ENCODE data around the gene TRUB1.
"Not testable (repeated sequence)": the region's sequence is repeated elsewhere in the genome, so short reads cannot be mapped to it uniquely, and the experiment has no call there.

TRUB1 gene

GRCh38 chr10:114925587-114926586 is 12.1 kb upstream of the TRUB1 start:
- no peak for DNase-seq (ENCODE audit: low spot score)

- DNase-seq (ENCODE audit: low spot score), result no peak
Measured at GRCh38 chr10:114928818-114929217, 9.2 kb upstream of the TRUB1 start.

- no peak for DNase-seq (ENCODE audit: low spot score)
Measured at GRCh38 chr10:114930320-114930719, 7.7 kb upstream of the TRUB1 start.

- DNase-seq (ENCODE audit: low spot score), result no peak
Measured at GRCh38 chr10:114931072-114931679, 6.8 kb upstream of the TRUB1 start.

- DNase-seq (ENCODE audit: low spot score), result no peak
Measured at GRCh38 chr10:114932225-114932624, 5.8 kb upstream of the TRUB1 start.

- DNase-seq (ENCODE audit: low spot score), result no peak
Measured at GRCh38 chr10:114932945-114933344, 5.0 kb upstream of the TRUB1 start.

- DNase-seq (ENCODE audit: low spot score), result no peak
Measured at GRCh38 chr10:114933588-114933987, 4.4 kb upstream of the TRUB1 start.

- DNase-seq (ENCODE audit: low spot score), result not testable (repeated sequence)
Measured at GRCh38 chr10:114933995-114934394, 4.0 kb upstream of the TRUB1 start.

GRCh38 chr10:114938856-114939193 is 830 bp downstream of the TRUB1 start:
- DNase-seq (ENCODE audit: low spot score), result no peak

- no peak for DNase-seq (ENCODE audit: low spot score)
Measured at GRCh38 chr10:114940735-114941134, 2.7 kb downstream of the TRUB1 start.

- no peak for DNase-seq (ENCODE audit: low spot score)
Measured at GRCh38 chr10:114943000-114943399, 5.0 kb downstream of the TRUB1 start.

GRCh38 chr10:114953047-114953446 is 15.1 kb downstream of the TRUB1 start:
- DNase-seq (ENCODE audit: low spot score), result no peak

GRCh38 chr10:114955984-114956383 is 18.0 kb downstream of the TRUB1 start:
- DNase-seq (ENCODE audit: low spot score), result no peak

GRCh38 chr10:114956466-114956865 is 18.5 kb downstream of the TRUB1 start:
- no peak for DNase-seq (ENCODE audit: low spot score)

- no peak for DNase-seq (ENCODE audit: low spot score)
Measured at GRCh38 chr10:114957122-114957521, 19.1 kb downstream of the TRUB1 start.

GRCh38 chr10:114957673-114958072 is 19.7 kb downstream of the TRUB1 start:
- no peak for DNase-seq (ENCODE audit: low spot score)

- no peak for DNase-seq (ENCODE audit: low spot score)
Measured at GRCh38 chr10:114962441-114962840, 24.4 kb downstream of the TRUB1 start.

GRCh38 chr10:114963908-114964307 is 25.9 kb downstream of the TRUB1 start:
- no peak for DNase-seq (ENCODE audit: low spot score)

- DNase-seq (ENCODE audit: low spot score), result no peak
Measured at GRCh38 chr10:114967071-114967470, 29.1 kb downstream of the TRUB1 start.

- no peak for DNase-seq (ENCODE audit: low spot score)
Measured at GRCh38 chr10:114970515-114970914, 32.5 kb downstream of the TRUB1 start.

- DNase-seq (ENCODE audit: low spot score), result no peak
Measured at GRCh38 chr10:114973306-114973705, 35.3 kb downstream of the TRUB1 start.

- DNase-seq (ENCODE audit: low spot score), result no peak
Measured at GRCh38 chr10:114973997-114974396, 36.0 kb downstream of the TRUB1 start.

GRCh38 chr10:114974625-114975024 is 36.6 kb downstream of the TRUB1 start:
- DNase-seq (ENCODE audit: low spot score), result no peak

Measured in left forelimb (tissue), 1 donor.